DOHH2 (cell line): ENCODE measurements around the gene MATN3.

Source experiments
- CTCF ChIP-seq: fragments of 200-600 bp; sonication (generic); IDR thresholded peaks from one replicate; pipeline ENCODE4 v1.5.1; 2014; ENCODE audit warnings: antibody characterized with exemption, mild to moderate bottlenecking, low read depth, low read length; ENCODE audit not compliant: poor library complexity, severe bottlenecking
- EZH2phosphoT487 ChIP-seq: fragments of 200-600 bp; sonication (generic); IDR thresholded peaks from 2 replicates; pipeline ENCODE4 v1.6.1; 2017; ENCODE audit warnings: borderline replicate concordance, mild to moderate bottlenecking, antibody characterized with exemption, low read length, moderate library complexity, mixed read lengths

DNA sequence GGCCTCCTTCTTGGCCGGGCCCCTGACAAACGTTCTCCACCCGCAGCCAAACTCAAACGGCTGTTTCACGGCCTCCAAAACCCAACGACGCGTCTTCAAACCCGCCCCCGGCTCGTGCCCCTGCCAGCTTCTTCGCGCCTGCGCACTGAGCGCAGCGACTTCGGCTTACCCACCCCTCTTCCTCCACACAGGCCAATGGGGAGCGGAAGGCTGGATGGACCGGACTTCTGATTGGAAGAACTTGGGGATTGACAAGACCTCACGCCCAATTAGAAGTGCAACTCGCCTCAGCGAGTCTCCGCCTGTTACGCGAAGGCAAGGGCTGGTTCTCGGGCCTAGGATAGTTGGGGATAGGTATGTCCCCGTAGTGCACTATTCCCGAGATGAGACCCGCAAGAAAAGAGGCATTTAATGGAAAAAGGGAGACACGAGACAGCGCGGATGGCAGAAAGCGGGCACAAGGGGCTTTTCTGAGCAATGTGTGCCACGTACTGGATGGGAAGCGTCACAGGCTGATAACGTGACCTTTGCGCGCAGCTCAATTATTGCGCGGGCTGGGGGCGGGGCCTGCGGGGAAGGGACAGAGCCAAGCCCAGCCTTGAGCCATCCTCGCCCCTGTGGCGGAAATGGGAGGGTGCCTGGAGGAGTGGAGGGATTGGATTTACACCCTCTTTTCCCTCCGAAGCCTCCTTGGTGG is 39.2 kb upstream of the MATN3 start, which contains the start of gene LAPTM4A:
- no peak for TF ChIP-seq CTCF
- TF ChIP-seq EZH2phosphoT487 = no peak
